ENCODE data around the gene TTC5.

Gene TTC5

GRCh38 chr14:20332431-20332787, 26.7 kb upstream of the TTC5 start:
- H3K9me2 ChIP-seq (replicated peaks; ENCODE audit: insufficient read depth, low read length): no peaks in the 10 kb centered on the region
- H3K36me3 ChIP-seq (ENCODE audit: low read length): peaks cover 8% of the 10 kb centered on the region; the same call in 1 of the 2 replicates
- peaks cover 27% of the 10 kb centered on the region for H3F3A ChIP-seq (ENCODE audit: insufficient read depth)
- peaks cover 53% of the 10 kb centered on the region for H3K79me2 ChIP-seq (ENCODE audit: insufficient read depth, low read length)
- peak overlapping the region; percentile 63 for H3K27ac ChIP-seq (ENCODE audit: low read depth, low read length)
- no peaks in the 10 kb centered on the region for H4K20me1 ChIP-seq (ENCODE audit: low read depth, low read length)
- no peak for TF ChIP-seq EZH2phosphoT487 (conservative IDR thresholded peaks at IDR 0.05; ENCODE audit: low read length)
- no peak for TF ChIP-seq CTCF (IDR thresholded peaks at IDR 0.05; ENCODE audit: insufficient read depth, low read length, poor library complexity, severe bottlenecking)
- H3K27me3 ChIP-seq (ENCODE audit: low read length): no peaks in the 10 kb centered on the region
- H3K9ac ChIP-seq (ENCODE audit: low read length): peak overlapping the region; percentile 83
- peak overlapping the region; percentile 100 for H3K4me2 ChIP-seq (ENCODE audit: low read depth, low read length, poor library complexity, severe bottlenecking)
- H3K4me3 ChIP-seq (ENCODE audit: insufficient read depth, low read length, poor library complexity, severe bottlenecking): peak overlapping the region; percentile 98
- peak overlapping the region; percentile 79 for H2AFZ ChIP-seq (ENCODE audit: low read depth, low read length, severe bottlenecking)
- no peaks in the 10 kb centered on the region for H3K9me3 ChIP-seq (ENCODE audit: insufficient read depth, low read length)

GRCh38 chr14:20331053-20331613, 25.4 kb upstream of the TTC5 start:
- H3K9me3 ChIP-seq (ENCODE audit: insufficient read depth, low read length): no peaks in the 10 kb centered on the region
- peaks cover 17% of the 10 kb centered on the region for H3K36me3 ChIP-seq (ENCODE audit: low read length)
- no peak overlapping the region for H3K9ac ChIP-seq (ENCODE audit: low read length)
- no peaks in the 10 kb centered on the region for H3K9me2 ChIP-seq (replicated peaks; ENCODE audit: insufficient read depth, low read length)
- 0 out of 2 replicates have a peak overlapping the region, but pooled peaks have one; percentile 19 for H3K27ac ChIP-seq (ENCODE audit: low read depth, low read length)
- H3F3A ChIP-seq (ENCODE audit: insufficient read depth): peaks cover 30% of the 10 kb centered on the region
- no peak overlapping the region for H3K4me3 ChIP-seq (ENCODE audit: insufficient read depth, low read length, poor library complexity, severe bottlenecking)
- H3K27me3 ChIP-seq (ENCODE audit: low read length): no peaks in the 10 kb centered on the region
- TF ChIP-seq CTCF (IDR thresholded peaks at IDR 0.05; ENCODE audit: insufficient read depth, low read length, poor library complexity, severe bottlenecking): no peak
- TF ChIP-seq EZH2phosphoT487 (conservative IDR thresholded peaks at IDR 0.05; ENCODE audit: low read length): no peak
- H4K20me1 ChIP-seq (ENCODE audit: low read depth, low read length): 0 out of 2 replicates have a peak, but pooled peaks cover 6% of the 10 kb centered on the region
- peaks cover 63% of the 10 kb centered on the region for H3K79me2 ChIP-seq (ENCODE audit: insufficient read depth, low read length)
- H3K4me2 ChIP-seq (ENCODE audit: low read depth, low read length, poor library complexity, severe bottlenecking): peak overlapping the region; percentile 100
- no peak overlapping the region for H2AFZ ChIP-seq (ENCODE audit: low read depth, low read length, severe bottlenecking)

- no peak for TF ChIP-seq EZH2phosphoT487 (conservative IDR thresholded peaks at IDR 0.05; ENCODE audit: low read length)
- Histone ChIP-seq H3K9me2 (replicated peaks; ENCODE audit: insufficient read depth, low read length) (no peaks in the 10 kb centered on the region), H3K9me3 (ENCODE audit: insufficient read depth, low read length) (no peaks in the 10 kb centered on the region), H4K20me1 (ENCODE audit: low read depth, low read length) (0 out of 2 replicates have a peak, but pooled peaks cover 6% of the 10 kb centered on the region), H2AFZ (ENCODE audit: low read depth, low read length, severe bottlenecking) (no peak overlapping the region), H3K27ac (ENCODE audit: low read depth, low read length) (peak overlapping the region; percentile 44; the same call in 1 of the 2 replicates), H3K79me2 (ENCODE audit: insufficient read depth, low read length) (peaks cover 67% of the 10 kb centered on the region), H3K27me3 (ENCODE audit: low read length) (no peaks in the 10 kb centered on the region), H3K4me2 (ENCODE audit: low read depth, low read length, poor library complexity, severe bottlenecking) (no peak overlapping the region), H3K36me3 (ENCODE audit: low read length) (peaks cover 31% of the 10 kb centered on the region), H3F3A (ENCODE audit: insufficient read depth) (peaks cover 33% of the 10 kb centered on the region), H3K4me3 (ENCODE audit: insufficient read depth, low read length, poor library complexity, severe bottlenecking) (no peak overlapping the region), H3K9ac (ENCODE audit: low read length) (no peak overlapping the region)
Observed at GRCh38 chr14:20329355-20329754, 23.6 kb upstream of the TTC5 start.

GRCh38 chr14:20328705-20329104, 23.0 kb upstream of the TTC5 start:
- Histone ChIP-seq H3K4me2 (ENCODE audit: low read depth, low read length, poor library complexity, severe bottlenecking) (no peak overlapping the region), H4K20me1 (ENCODE audit: low read depth, low read length) (0 out of 2 replicates have a peak, but pooled peaks cover 6% of the 10 kb centered on the region), H2AFZ (ENCODE audit: low read depth, low read length, severe bottlenecking) (no peak overlapping the region), H3F3A (ENCODE audit: insufficient read depth) (peaks cover 33% of the 10 kb centered on the region), H3K9me3 (ENCODE audit: insufficient read depth, low read length) (no peaks in the 10 kb centered on the region), H3K36me3 (ENCODE audit: low read length) (peaks cover 33% of the 10 kb centered on the region), H3K27ac (ENCODE audit: low read depth, low read length) (peak overlapping the region; percentile 44), H3K4me3 (ENCODE audit: insufficient read depth, low read length, poor library complexity, severe bottlenecking) (no peak overlapping the region), H3K9ac (ENCODE audit: low read length) (0 out of 2 replicates have a peak overlapping the region, but pooled peaks have one; percentile 12), H3K9me2 (replicated peaks; ENCODE audit: insufficient read depth, low read length) (no peaks in the 10 kb centered on the region), H3K79me2 (ENCODE audit: insufficient read depth, low read length) (peaks cover 67% of the 10 kb centered on the region), H3K27me3 (ENCODE audit: low read length) (no peaks in the 10 kb centered on the region)
- no peak for TF ChIP-seq EZH2phosphoT487 (conservative IDR thresholded peaks at IDR 0.05; ENCODE audit: low read length)
- no peak for TF ChIP-seq CTCF (IDR thresholded peaks at IDR 0.05; ENCODE audit: insufficient read depth, low read length, poor library complexity, severe bottlenecking)
